Fibroblast of skin of abdomen (primary cell): ENCODE data around the gene CLN3.
"Not testable (repeated sequence)": the region's sequence is repeated elsewhere in the genome, so short reads cannot be mapped to it uniquely, and the experiment has no call there.

Experiments used
- DNase-seq: peaks from one replicate; pipeline ENCODE4 v3.0.0-alpha.2; 2013

CLN3 gene

GRCh38 chr16:28513484-28514181 lies 21.8 kb upstream of the CLN3 start:
- DNase-seq: peak; percentile 55

- DNase-seq: no peak
Observed at GRCh38 chr16:28511801-28512789, 20.2 kb upstream of the CLN3 start.

- no peak for DNase-seq
Observed at GRCh38 chr16:28511031-28511430, 19.2 kb upstream of the CLN3 start.

- DNase-seq: no peak
Observed at GRCh38 chr16:28505489-28506137, 13.7 kb upstream of the CLN3 start.

GRCh38 chr16:28504707-28505404 lies 13.0 kb upstream of the CLN3 start:
- DNase-seq: no peak

- DNase-seq: no peak
Observed at GRCh38 chr16:28503470-28504259, 11.8 kb upstream of the CLN3 start.

GRCh38 chr16:28502290-28502689 lies 10.4 kb upstream of the CLN3 start:
- DNase-seq: no peak

- DNase-seq: no peak
Observed at GRCh38 chr16:28501258-28502232, 9.7 kb upstream of the CLN3 start.

- DNase-seq: not testable (repeated sequence)
Observed at GRCh38 chr16:28500476-28501180, 8.8 kb upstream of the CLN3 start.

GRCh38 chr16:28499854-28500253 lies 8.0 kb upstream of the CLN3 start:
- no peak for DNase-seq

GRCh38 chr16:28498666-28499381 lies 7.0 kb upstream of the CLN3 start:
- DNase-seq: no peak

GRCh38 chr16:28497861-28498599 lies 6.2 kb upstream of the CLN3 start:
- no peak for DNase-seq

GRCh38 chr16:28497386-28497785 lies 5.5 kb upstream of the CLN3 start:
- DNase-seq: no peak

GRCh38 chr16:28496844-28497243 lies 5.0 kb upstream of the CLN3 start:
- DNase-seq: no peak

- DNase-seq: no peak
Observed at GRCh38 chr16:28495795-28496749, 4.2 kb upstream of the CLN3 start.

- DNase-seq: no peak
Observed at GRCh38 chr16:28495098-28495793, 3.4 kb upstream of the CLN3 start.
